ENCODE data around the gene NFIX. TPM values are rescaled to one million over a fixed set of nuclear protein-coding genes. Genes with fewer than 3 reads are reported as not detected.

NFIX gene
- total RNA-seq, 2 experiments from 2014 or later, result 3.0 to 3.3 TPM

- H3K36me3 Mint-ChIP-seq (ENCODE audit: low read depth), result no peaks in the 10 kb centered on the region
- H3K27ac Mint-ChIP-seq, result no peak overlapping the region
- Histone ChIP-seq H3K27ac (ENCODE audit: low read depth in 1 of 2, low read length in 2 of 2) (no peak overlapping the region), H3K9me3 (ENCODE audit: control insufficient read depth in 1 of 2, insufficient read depth in 1 of 2, low read length in 2 of 2) (no peaks in the 10 kb centered on the region), H3K4me3 (ENCODE audit: low read length) (no peak overlapping the region), H3K36me3 (ENCODE audit: insufficient read depth, low read length) (no peaks in the 10 kb centered on the region), H3K27me3 (ENCODE audit: control insufficient read depth in 1 of 2, insufficient read depth in 2 of 2, low read length in 2 of 2) (no peaks in the 10 kb centered on the region), H3K4me1 (ENCODE audit: insufficient read depth, low read length) (no peaks in the 10 kb centered on the region)
- no peaks in the 10 kb centered on the region for H3K9me3 Mint-ChIP-seq
- ChIA-PET POLR2A (interaction anchor here (0.9 kb wide), 1 partner anchor 11 kb away, joined by 3 read pairs; no protein-coding TSS in a partner anchor), CTCF (no interaction called here)
- TF ChIP-seq CTCF (IDR thresholded peaks at IDR 0.05), result no peak
- no peak for ATAC-seq (ENCODE audit: poor library complexity)
- no peak for DNase-seq
- intact Hi-C loops (cut with DNase I, micrococcal nuclease), result no loop called here
- peaks cover 8% of the 10 kb centered on the region for H3K27me3 Mint-ChIP-seq
- no peak overlapping the region for H3K4me3 Mint-ChIP-seq
- no peaks in the 10 kb centered on the region for H3K4me1 Mint-ChIP-seq (ENCODE audit: low read depth)
Measured at GRCh38 chr19:13002166-13002898, 7.1 kb downstream of the NFIX start.

- no peaks in the 10 kb centered on the region for H3K4me1 Mint-ChIP-seq (ENCODE audit: low read depth)
- CTCF ChIA-PET, result no interaction called here
- no peaks in the 10 kb centered on the region for H3K9me3 Mint-ChIP-seq
Measured at GRCh38 chr19:13003081-13003480, 7.8 kb downstream of the NFIX start.

DNA sequence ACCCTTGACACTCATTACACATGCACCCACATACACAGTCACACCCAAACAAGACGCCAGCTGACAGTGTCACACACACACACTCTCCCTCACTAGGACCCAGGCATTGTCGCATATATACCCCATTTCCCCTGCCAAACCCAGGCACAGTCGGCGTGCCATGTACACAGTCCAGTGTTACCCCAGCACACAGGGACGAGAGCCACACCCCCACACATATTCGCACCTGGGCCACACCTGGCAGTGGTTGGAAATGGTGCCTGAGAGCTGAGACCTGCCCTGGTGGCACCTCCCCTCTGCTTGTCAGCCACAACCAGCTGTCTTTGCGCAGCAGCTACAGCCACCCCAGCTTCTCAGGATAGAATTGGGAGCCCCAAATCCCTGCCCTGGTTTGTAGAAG, 9.0 kb downstream of the NFIX start:
- Histone ChIP-seq H3K4me3 (ENCODE audit: low read length) (no peak overlapping the region), H3K27me3 (ENCODE audit: control insufficient read depth in 1 of 2, insufficient read depth in 2 of 2, low read length in 2 of 2) (peaks cover 4 to 15% of the 10 kb centered on the region in 2 experiments), H3K9me3 (ENCODE audit: control insufficient read depth in 1 of 2, insufficient read depth in 1 of 2, low read length in 2 of 2) (no peaks in the 10 kb centered on the region), H3K4me1 (ENCODE audit: insufficient read depth, low read length) (no peaks in the 10 kb centered on the region), H3K36me3 (ENCODE audit: insufficient read depth, low read length) (no peaks in the 10 kb centered on the region), H3K27ac (ENCODE audit: low read depth in 1 of 2, low read length in 2 of 2) (no peak overlapping the region)
- no peaks in the 10 kb centered on the region for H3K4me1 Mint-ChIP-seq (ENCODE audit: low read depth)
- no peak overlapping the region for H3K27ac Mint-ChIP-seq
- TF ChIP-seq CTCF (IDR thresholded peaks at IDR 0.05), result no peak
- H3K27me3 Mint-ChIP-seq, result peaks cover 25% of the 10 kb centered on the region
- ChIA-PET CTCF (no interaction called here), POLR2A (no interaction called here)
- no peaks in the 10 kb centered on the region for H3K36me3 Mint-ChIP-seq (ENCODE audit: low read depth)
- no peaks in the 10 kb centered on the region for H3K9me3 Mint-ChIP-seq
- DNase-seq (no peak), ATAC-seq (ENCODE audit: poor library complexity) (no peak)
- intact Hi-C loops (cut with DNase I, micrococcal nuclease), result no loop called here
- H3K4me3 Mint-ChIP-seq, result no peak overlapping the region

More at GRCh38 chr19:13003081-13003480, 7.8 kb downstream of the NFIX start:
- Mint-ChIP-seq H3K27ac (no peak overlapping the region), H3K36me3 (ENCODE audit: low read depth) (no peaks in the 10 kb centered on the region), H3K4me3 (no peak overlapping the region), H3K27me3 (peaks cover 14% of the 10 kb centered on the region)
- intact Hi-C loops (cut with DNase I, micrococcal nuclease), result no loop called here
- H3K4me3 ChIP-seq (ENCODE audit: low read length), result no peak overlapping the region
- no peak for DNase-seq
- no peaks in the 10 kb centered on the region for H3K4me1 ChIP-seq (ENCODE audit: insufficient read depth, low read length)
- no peak overlapping the region for H3K27ac ChIP-seq (ENCODE audit: low read depth in 1 of 2, low read length in 2 of 2)
- H3K9me3 ChIP-seq (ENCODE audit: control insufficient read depth in 1 of 2, insufficient read depth in 1 of 2, low read length in 2 of 2), result no peaks in the 10 kb centered on the region
- no peak for TF ChIP-seq CTCF (IDR thresholded peaks at IDR 0.05)
- H3K36me3 ChIP-seq (ENCODE audit: insufficient read depth, low read length), result no peaks in the 10 kb centered on the region
- H3K27me3 ChIP-seq (ENCODE audit: control insufficient read depth in 1 of 2, insufficient read depth in 2 of 2, low read length in 2 of 2), result peaks cover 0 to 5% of the 10 kb centered on the region in 2 experiments
- no peak for ATAC-seq (ENCODE audit: poor library complexity)
- POLR2A ChIA-PET, result interaction anchor here (0.9 kb wide), 1 partner anchor 11 kb away, joined by 3 read pairs; no protein-coding TSS in a partner anchor
